SK-N-SH (cell line): ENCODE measurements around the gene CDK5RAP1.

ENCODE experiments used
- GABPA ChIP-seq: IDR thresholded peaks from 2 replicates; pipeline ENCODE4 v1.4.0; 2012; ENCODE audit warnings: low read depth, mild to moderate bottlenecking
- POLR2AphosphoS5 ChIP-seq: IDR thresholded peaks from 2 replicates; pipeline ENCODE4 v1.6.1; 2012; ENCODE audit warnings: low read depth, low read length
- TF ChIP-seq, protein P1 (sequence below): fragments of 200-600 bp; sonication (generic); IDR thresholded peaks from 2 replicates; pipeline ENCODE4 v1.6.1; 2017; ENCODE audit warnings: antibody characterized with exemption, mild to moderate bottlenecking, moderate library complexity

DNA sequence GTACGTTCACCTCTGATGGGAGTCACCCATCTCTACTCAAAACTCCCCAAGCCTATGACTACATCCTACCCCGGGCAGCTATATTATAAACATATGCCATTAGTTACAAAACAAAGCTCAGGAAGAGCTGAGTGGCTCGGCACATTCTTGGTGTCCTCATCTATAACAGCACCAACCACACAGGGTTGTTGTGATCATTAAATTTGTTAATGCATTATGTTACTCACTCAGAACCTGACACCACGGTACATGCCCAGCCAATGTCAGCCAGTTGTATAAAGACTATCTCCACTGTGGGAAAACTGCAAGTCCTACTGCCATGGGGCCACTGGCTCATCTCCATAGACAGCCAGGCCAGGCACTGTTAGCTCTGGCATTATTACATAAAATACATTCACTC lies 7.7 kb downstream of the CDK5RAP1 start:
- no peak for TF ChIP-seq GABPA
- TF ChIP-seq, protein P1, sequence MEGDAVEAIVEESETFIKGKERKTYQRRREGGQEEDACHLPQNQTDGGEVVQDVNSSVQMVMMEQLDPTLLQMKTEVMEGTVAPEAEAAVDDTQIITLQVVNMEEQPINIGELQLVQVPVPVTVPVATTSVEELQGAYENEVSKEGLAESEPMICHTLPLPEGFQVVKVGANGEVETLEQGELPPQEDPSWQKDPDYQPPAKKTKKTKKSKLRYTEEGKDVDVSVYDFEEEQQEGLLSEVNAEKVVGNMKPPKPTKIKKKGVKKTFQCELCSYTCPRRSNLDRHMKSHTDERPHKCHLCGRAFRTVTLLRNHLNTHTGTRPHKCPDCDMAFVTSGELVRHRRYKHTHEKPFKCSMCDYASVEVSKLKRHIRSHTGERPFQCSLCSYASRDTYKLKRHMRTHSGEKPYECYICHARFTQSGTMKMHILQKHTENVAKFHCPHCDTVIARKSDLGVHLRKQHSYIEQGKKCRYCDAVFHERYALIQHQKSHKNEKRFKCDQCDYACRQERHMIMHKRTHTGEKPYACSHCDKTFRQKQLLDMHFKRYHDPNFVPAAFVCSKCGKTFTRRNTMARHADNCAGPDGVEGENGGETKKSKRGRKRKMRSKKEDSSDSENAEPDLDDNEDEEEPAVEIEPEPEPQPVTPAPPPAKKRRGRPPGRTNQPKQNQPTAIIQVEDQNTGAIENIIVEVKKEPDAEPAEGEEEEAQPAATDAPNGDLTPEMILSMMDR = no peak
- no peak for TF ChIP-seq POLR2AphosphoS5
